ENCODE data around the gene TIMM23. TPM values are rescaled to one million over a fixed set of nuclear protein-coding genes. Genes with fewer than 3 reads are reported as not detected.

The TIMM23 gene
- polyA plus RNA-seq, 2 of the 4 experiments (the other 2 are of a cell fraction) = 134 to 202 TPM

DNA sequence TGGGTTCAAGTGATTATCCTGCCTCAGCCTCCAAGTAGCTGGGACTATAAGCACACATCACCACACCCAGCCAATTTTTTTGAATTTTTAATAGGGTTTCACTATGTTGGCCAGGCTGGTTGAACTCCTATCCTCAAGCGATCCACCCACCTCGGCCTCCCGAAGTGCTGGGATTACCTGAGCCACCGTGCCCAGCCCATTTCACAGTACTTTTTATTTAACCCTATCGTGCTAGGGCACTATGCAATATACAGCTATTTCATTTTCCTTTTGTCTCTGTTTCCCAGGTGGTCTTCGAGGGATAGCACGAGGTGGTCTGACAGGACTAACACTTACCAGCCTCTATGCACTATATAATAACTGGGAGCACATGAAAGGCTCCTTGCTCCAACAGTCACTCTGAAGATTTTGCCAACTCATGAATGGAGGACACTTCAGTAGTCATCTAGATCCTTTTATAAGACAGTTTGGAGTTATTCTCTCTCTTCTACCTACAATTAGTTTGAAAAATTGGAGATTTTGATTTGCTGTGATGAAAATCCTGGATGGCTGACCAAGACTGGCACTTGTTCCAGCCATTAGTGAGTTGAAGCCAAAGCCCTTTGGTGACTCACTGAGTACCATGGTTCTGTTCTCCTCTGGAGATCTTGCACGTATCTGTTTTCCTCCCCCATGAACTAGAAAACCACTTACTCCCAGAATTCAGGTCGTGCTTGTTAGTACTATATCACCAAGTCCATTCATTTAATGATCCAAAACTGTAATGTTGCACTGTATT, 30.8 kb downstream of the TIMM23 start:
- no peak overlapping the region for H3K4me2 ChIP-seq
- no peak for FAIRE-seq
- no peak for TF ChIP-seq ZNF302 (CRISPR knock-in tag; IDR thresholded peaks at IDR 0.05)
- TF ChIP-seq KDM1A (IDR thresholded peaks at IDR 0.05; ENCODE audit: low read depth) = no peak
- TF ChIP-seq RNF2 (IDR thresholded peaks at IDR 0.05; ENCODE audit: borderline replicate concordance, low read depth) = no peak
- H3K4me1 ChIP-seq = peaks cover 20% of the 10 kb centered on the region
- 86% methylated on average over 9 of the region's 9 CpGs for WGBS (ENCODE audit: missing lambda C conversion rate)
- no peak overlapping the region for H3K4me3 ChIP-seq
- no peak overlapping the region for H3K27ac ChIP-seq
- no peaks in the 10 kb centered on the region for H3K9me3 ChIP-seq
- ChIA-PET POLR2A (no interaction called here), CTCF (no interaction called here)
- ATAC-seq = no peak
- DNase-seq (ENCODE audit: low read depth in 1 of 2, low spot score in 1 of 2) = no peak

- CTCF ChIA-PET = no interaction called here
These were observed 32.7 kb downstream of the TIMM23 start for GRCh38 chr10:46004963-46005362.

GRCh38 chr10:46005383-46005782, 33.1 kb downstream of the TIMM23 start:
- no peak for FAIRE-seq
- TF ChIP-seq, protein P1, sequence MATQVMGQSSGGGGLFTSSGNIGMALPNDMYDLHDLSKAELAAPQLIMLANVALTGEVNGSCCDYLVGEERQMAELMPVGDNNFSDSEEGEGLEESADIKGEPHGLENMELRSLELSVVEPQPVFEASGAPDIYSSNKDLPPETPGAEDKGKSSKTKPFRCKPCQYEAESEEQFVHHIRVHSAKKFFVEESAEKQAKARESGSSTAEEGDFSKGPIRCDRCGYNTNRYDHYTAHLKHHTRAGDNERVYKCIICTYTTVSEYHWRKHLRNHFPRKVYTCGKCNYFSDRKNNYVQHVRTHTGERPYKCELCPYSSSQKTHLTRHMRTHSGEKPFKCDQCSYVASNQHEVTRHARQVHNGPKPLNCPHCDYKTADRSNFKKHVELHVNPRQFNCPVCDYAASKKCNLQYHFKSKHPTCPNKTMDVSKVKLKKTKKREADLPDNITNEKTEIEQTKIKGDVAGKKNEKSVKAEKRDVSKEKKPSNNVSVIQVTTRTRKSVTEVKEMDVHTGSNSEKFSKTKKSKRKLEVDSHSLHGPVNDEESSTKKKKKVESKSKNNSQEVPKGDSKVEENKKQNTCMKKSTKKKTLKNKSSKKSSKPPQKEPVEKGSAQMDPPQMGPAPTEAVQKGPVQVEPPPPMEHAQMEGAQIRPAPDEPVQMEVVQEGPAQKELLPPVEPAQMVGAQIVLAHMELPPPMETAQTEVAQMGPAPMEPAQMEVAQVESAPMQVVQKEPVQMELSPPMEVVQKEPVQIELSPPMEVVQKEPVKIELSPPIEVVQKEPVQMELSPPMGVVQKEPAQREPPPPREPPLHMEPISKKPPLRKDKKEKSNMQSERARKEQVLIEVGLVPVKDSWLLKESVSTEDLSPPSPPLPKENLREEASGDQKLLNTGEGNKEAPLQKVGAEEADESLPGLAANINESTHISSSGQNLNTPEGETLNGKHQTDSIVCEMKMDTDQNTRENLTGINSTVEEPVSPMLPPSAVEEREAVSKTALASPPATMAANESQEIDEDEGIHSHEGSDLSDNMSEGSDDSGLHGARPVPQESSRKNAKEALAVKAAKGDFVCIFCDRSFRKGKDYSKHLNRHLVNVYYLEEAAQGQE (IDR thresholded peaks at IDR 0.05) = no peak
- TF ChIP-seq CEBPB (IDR thresholded peaks at IDR 0.05) = no peak
- TF ChIP-seq TP53 (CRISPR knock-in tag; IDR thresholded peaks at IDR 0.05) = no peak
- TF ChIP-seq EP300 (IDR thresholded peaks at IDR 0.05) = no peak
- TF ChIP-seq RCOR1 (IDR thresholded peaks at IDR 0.05; ENCODE audit: low read depth, low read length) = no peak
- no peak for TF ChIP-seq HOXB5 (CRISPR knock-in tag; IDR thresholded peaks at IDR 0.05)
- no peak for TF ChIP-seq FOSL2 (IDR thresholded peaks at IDR 0.05)
- no peak for TF ChIP-seq FOSL2 (CRISPR knock-in tag; IDR thresholded peaks at IDR 0.05)

More at GRCh38 chr10:46004963-46005362, 32.7 kb downstream of the TIMM23 start:
- no peak for FAIRE-seq
- Histone ChIP-seq H3K4me1 (peaks cover 20% of the 10 kb centered on the region), H3K27ac (no peak overlapping the region), H3K4me3 (no peak overlapping the region), H3K9me3 (no peaks in the 10 kb centered on the region), H3K4me2 (no peak overlapping the region)
- no peak for DNase-seq (ENCODE audit: low read depth in 1 of 2, low spot score in 1 of 2)
- POLR2A ChIA-PET = no interaction called here
- 96% methylated on average over 2 of the region's 2 CpGs for WGBS (ENCODE audit: missing lambda C conversion rate)
- TF ChIP-seq, protein P2, sequence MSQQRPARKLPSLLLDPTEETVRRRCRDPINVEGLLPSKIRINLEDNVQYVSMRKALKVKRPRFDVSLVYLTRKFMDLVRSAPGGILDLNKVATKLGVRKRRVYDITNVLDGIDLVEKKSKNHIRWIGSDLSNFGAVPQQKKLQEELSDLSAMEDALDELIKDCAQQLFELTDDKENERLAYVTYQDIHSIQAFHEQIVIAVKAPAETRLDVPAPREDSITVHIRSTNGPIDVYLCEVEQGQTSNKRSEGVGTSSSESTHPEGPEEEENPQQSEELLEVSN (IDR thresholded peaks at IDR 0.05; ENCODE audit: borderline replicate concordance, low read depth) = no peak
- TF ChIP-seq POLR2AphosphoS2 (conservative IDR thresholded peaks at IDR 0.05; ENCODE audit: low read length) (no peak), USF2 (IDR thresholded peaks at IDR 0.05) (no peak), TP53 (CRISPR knock-in tag; IDR thresholded peaks at IDR 0.05) (no peak), RAD21 (conservative IDR thresholded peaks at IDR 0.05 in 1 of 2, IDR thresholded peaks at IDR 0.05 in 1 of 2) (no peak), HES2 (IDR thresholded peaks at IDR 0.05) (no peak), ZFP36 (IDR thresholded peaks at IDR 0.05; ENCODE audit: borderline replicate concordance, partially characterized antibody) (no peak), EHF (CRISPR knock-in tag; IDR thresholded peaks at IDR 0.05) (no peak), JUN (IDR thresholded peaks at IDR 0.05) (no peak), MAFK (IDR thresholded peaks at IDR 0.05; ENCODE audit: partially characterized antibody) (no peak), RCOR1 (IDR thresholded peaks at IDR 0.05; ENCODE audit: low read depth, low read length) (no peak), SREBF2 (IDR thresholded peaks at IDR 0.05) (no peak), TFCP2L1 (CRISPR knock-in tag; IDR thresholded peaks at IDR 0.05) (no peak), BCL3 (IDR thresholded peaks at IDR 0.05) (no peak)
- TF ChIP-seq, protein P3, sequence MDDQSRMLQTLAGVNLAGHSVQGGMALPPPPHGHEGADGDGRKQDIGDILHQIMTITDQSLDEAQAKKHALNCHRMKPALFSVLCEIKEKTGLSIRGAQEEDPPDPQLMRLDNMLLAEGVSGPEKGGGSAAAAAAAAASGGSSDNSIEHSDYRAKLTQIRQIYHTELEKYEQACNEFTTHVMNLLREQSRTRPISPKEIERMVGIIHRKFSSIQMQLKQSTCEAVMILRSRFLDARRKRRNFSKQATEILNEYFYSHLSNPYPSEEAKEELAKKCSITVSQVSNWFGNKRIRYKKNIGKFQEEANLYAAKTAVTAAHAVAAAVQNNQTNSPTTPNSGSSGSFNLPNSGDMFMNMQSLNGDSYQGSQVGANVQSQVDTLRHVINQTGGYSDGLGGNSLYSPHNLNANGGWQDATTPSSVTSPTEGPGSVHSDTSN (IDR thresholded peaks at IDR 0.05) = no peak
- no peak for ATAC-seq

More at GRCh38 chr10:46005383-46005782, 33.1 kb downstream of the TIMM23 start:
- Histone ChIP-seq H3K27ac (no peak overlapping the region), H3K4me1 (peaks cover 20% of the 10 kb centered on the region), H3K9me3 (no peaks in the 10 kb centered on the region), H3K4me3 (no peak overlapping the region), H3K4me2 (no peak overlapping the region)
- ATAC-seq (no peak), DNase-seq (ENCODE audit: low read depth in 1 of 2, low spot score in 1 of 2) (no peak)
- WGBS (ENCODE audit: missing lambda C conversion rate) = 69% methylated on average over 4 of the region's 4 CpGs
- POLR2A ChIA-PET = no interaction called here
- CTCF ChIA-PET = no interaction called here

Measured in A549 (cell line).